SU-DHL-6 (cell line): ENCODE results near the gene SPATA6.

Experiments used
- CTCF ChIP-seq: fragments of 200-600 bp; sonication (generic); IDR thresholded peaks from one replicate; pipeline ENCODE4 v1.5.1; 2017; ENCODE audit warnings: antibody characterized with exemption, mild to moderate bottlenecking, low read length, moderate library complexity; ENCODE audit not compliant: insufficient read depth, poor library complexity, severe bottlenecking
- EZH2phosphoT487 ChIP-seq: fragments of 200-600 bp; sonication (generic), shearing (Covaris generic); conservative IDR thresholded peaks from 2 replicates; pipeline ENCODE4 v1.6.1; 2018; ENCODE audit warnings: mild to moderate bottlenecking, antibody characterized with exemption, low read length, moderate library complexity, mixed read lengths

- no peak for TF ChIP-seq CTCF
- no peak for TF ChIP-seq EZH2phosphoT487
Measured at GRCh38 chr1:48250572-48250971, 221.4 kb downstream of the SPATA6 start.
